Activated CD4-positive, alpha-beta T cell treated with anti-CD3 and anti-CD28 coated beads for 4 hours (primary cell): ENCODE measurements around the gene HEPHL1.
"Not testable (repeated sequence)": the region's sequence is repeated elsewhere in the genome, so short reads cannot be mapped to it uniquely, and the experiment has no call there.

ENCODE experiments used
- DNase-seq, 2 donors: peaks; one replicate each; pipeline ENCODE4 v3.0.0-alpha.2; 2020

HEPHL1 gene, protein sequence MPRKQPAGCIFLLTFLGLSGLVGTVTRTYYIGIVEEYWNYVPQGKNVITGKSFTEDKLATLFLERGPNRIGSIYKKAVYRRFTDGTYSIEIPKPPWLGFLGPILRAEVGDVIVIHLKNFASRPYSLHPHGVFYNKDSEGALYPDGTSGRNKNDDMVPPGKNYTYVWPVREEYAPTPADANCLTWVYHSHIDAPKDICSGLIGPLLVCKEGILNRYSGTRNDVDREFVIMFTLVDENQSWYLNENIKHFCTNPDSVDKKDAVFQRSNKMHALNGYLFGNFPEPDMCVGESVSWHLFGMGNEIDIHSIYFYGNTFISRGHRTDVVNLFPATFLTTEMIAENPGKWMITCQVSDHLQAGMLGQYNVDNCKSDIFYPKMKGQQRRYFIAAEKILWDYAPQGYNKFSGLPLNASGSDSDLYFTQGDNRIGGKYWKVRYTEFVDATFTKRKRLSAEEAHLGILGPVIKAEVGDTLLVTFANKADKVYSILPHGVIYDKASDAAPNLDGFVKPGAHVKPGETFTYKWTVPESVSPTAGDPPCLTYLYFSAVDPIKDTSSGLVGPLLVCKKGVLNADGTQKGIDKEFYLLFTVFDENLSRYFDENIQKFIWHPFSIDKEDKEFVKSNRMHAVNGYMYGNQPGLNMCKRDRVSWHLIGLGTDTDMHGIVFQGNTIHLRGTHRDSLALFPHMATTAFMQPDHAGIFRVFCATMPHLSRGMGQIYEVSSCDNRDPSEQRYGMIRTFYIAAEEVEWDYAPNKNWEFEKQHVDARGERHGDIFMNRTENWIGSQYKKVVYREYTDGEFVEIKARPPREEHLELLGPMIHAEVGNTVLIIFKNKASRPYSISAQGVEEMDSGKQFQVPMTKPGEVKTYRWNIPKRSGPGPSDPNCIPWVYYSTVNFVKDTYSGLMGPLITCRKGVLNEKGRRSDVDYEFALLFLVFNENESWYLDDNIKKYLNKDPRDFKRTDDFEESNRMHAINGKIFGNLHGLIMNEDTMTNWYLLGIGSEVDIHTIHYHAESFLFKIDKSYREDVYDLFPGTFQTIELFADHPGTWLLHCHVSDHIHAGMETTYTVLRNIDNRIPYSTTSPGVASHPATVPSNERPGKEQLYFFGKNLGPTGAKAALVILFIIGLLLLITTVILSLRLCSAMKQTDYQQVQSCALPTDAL

DNA sequence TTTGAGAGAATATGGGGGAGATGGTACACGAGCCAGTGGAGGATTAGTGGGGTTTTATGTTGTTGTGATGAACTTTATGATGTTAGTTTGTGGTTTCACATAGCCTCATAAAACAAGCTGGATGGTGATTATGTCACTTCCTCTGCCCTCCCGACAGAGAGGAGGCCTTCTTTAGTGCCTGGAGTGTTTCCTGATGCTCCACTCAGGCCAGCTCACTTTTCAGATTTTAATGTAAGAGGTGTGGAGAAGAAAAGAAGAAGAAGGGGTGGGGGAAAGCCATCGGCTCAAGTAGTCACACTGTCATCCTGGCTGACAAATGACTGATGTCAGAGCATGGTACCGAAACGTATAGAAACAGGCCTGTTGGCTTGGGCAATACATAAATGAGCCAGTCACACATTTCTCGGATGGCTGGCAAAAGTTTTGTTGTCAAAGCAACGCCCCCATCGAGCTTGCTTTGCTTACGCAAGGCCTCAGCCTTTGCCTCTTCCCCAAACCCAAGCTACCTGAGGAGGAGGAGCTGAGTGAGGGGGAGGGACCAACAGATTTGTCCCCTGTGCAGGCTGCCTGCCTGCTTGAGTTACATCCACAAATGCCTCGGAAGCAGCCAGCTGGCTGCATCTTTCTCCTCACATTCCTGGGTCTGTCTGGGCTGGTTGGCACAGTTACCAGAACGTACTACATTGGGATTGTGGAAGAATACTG lies at the start of gene HEPHL1:
Gene HEPHL1 (plus strand): TSS at position 578 of the 705 bp plus-strand sequence. CDS start 15 bp downstream, at position 593.
- no peak for DNase-seq

DNA sequence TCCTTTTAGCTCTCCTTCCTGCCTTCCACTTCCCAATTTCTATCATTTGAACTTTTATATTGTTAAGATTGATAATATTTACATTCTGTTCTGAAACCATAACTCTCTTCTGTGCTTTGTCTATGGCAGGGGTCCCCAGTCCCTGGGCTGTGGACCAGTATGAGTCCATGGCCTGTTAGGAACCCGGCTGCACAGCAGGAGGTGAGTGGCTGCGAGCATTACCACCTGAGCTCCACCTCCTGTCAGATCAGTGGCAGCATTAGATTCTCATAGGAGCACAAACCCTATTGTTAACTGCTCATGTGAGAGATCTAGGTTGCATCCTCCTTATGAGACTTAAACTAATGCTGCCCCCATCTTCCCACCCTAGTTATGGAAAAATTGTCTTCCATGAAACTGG lies 48.4 kb upstream of the HEPHL1 start:
- DNase-seq, result no peak

DNA sequence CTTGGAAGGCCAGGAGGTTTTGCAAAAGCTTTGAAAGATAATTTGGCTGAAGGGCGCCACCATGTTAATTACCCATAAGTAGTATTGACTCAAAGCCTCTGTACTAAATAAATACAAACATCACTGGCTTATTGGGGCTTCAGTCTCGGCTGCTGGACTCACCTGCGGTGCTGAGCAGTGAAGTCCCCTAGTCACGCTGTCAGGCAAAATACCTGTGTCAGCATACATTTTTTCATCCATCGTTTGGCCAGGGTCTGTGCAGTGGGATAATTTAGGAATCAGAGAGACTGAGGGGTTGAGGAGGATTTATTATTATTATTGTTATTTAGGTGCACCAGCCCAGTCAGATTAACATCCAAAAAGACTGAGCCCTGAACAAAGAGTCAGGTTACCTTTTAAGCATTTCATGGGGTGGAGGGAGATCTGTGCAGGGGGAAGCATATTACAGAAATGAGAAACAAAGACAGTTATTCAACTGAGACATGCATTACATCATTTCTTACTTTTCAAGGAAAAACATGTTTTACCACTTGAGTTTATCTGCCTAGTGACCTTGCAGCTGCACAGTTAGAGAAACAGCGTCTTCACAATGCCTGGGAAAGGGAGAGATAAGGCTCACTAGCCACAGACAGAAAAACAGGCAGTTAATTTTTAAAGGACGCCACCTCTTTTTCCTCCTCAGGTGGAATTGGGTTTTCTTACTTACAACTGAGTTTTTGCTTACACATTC lies 47.7 kb upstream of the HEPHL1 start:
- DNase-seq, result not testable (repeated sequence)

DNA sequence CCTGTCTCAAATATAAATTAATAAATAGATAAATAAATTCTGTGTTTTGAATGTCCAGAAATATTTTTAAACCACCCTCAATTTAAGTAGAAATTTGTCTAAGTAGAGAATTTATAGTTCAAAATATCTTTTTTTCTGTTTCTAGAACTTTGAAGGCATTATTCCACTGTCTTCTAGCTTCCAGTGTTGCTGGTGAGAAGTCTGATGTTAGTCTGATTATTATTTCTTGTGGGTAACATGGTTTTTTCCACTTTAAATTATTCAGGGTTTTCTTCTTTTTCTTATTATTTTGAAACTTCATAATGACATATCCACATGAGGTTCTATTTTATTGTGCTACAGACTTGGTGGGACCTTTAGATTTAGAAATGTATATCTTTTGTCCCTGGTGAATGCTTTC lies 46.4 kb upstream of the HEPHL1 start:
- DNase-seq, result no peak

DNA sequence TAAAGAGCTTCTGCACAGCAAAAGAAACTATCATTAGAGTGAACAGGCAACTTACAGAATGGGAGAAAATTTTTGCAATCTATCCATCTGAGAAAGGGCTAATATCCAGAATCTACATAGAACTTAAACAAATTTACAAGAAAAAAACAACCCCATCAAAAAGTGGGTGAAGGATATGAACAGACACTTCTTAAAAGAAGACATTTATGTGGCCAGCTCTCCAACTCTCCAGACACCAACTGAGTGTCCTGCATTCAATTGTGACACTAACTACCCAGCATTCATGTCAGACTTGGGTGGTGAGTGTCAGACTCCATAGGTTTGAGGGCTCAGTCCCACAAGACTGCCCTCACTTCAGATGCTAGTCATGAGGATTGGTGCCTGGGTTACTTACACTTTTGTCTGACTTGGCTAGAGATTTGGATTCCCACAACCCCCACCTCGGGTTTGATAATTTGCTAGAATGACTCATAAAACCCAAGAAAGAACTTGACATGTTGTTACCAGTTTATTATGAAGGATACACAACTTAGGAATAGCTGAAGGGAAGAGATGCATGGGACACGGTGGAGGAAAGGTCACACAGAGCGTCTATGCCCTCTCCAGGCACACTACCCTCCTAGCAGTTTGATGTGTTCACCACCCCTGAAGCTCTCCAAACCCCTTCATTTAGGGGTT lies 44.4 kb upstream of the HEPHL1 start:
- DNase-seq, result not testable (repeated sequence)

DNA sequence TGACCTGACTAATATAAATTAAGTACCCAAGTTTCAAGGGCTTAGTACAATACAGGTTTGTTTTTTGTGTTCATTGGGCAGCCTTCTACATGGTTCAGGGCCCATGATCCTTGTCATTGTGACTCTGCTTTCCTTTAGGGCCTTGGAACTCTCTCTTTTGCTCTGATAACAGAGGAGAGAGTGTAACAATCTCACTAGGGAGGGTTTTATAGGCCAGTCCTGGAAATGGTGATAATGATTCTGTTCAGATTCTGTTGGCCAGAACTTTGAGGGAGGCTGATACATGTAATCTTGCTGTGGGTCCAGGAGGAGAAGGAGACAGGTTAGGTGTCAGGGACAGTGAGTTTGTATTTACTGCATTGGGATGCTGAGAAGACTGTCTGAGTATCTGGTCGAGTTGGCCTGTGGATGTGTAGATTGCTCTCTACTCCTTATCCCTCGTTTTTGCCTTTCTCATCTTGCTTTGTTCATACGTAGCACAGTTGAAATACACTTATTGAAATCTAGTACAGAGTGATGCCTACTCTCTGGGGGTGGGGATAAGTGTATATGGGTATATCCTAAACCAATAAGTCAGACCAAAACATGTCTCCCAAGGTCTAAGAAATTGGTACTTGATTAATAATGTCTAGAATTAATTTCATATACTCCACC lies 37.5 kb upstream of the HEPHL1 start:
- DNase-seq, result no peak

DNA sequence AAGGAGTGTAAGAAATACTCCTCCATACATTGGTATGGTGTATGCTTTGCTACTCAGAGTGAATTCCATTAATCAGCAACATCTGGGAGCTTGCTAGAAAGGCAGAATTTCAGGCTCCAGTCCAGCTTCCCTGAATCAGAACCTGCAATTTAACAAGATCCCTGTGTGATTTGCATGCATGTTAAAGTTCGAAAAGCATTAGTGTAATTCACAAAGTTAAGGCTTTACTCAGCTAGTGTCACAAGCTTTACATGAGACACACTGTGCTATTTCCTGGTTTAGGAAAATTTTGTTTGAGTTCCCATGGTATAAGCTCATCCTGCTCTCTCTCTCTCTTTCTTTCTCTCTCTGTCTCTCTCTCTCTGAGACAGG lies 37.0 kb upstream of the HEPHL1 start:
- DNase-seq, result no peak

DNA sequence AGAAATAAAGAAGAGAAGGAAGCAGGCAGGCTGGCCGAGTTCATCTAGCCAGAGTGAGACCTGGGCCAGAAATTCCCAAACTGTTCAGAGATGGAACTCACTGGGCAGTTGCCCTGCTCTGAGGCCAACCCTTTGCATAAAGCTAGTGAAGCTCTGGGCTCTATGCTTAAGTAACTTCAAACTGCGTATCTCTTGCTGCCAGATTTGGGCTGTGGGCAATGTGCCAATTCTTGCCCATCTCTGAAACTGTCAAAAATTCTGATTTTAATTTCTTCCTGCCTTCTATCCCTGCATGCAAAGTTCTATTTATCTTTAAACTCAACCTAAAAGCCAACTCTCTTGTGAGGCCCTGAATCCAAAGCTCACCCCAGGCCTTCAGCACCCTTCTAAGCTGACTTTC lies 36.2 kb upstream of the HEPHL1 start:
- DNase-seq, result no peak

DNA sequence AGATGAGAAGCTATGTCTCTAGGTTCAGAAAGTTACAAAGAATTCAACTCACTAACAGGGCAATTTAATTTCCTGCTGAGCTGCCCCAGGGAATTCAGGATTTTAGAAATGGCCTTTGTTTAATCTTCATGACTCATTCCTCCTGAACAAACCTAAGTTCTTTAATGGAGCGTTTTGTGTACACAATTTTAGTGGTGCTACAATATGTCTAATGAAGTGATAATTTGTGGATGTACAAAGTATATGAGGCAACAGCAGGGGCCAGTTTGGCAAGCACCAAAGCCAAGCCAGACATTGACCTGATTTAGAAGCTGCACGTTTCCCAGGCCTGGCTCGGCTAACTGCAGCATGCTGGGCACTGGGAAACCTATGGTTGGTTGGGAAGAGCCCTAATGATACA lies 34.4 kb upstream of the HEPHL1 start:
- no peak for DNase-seq

DNA sequence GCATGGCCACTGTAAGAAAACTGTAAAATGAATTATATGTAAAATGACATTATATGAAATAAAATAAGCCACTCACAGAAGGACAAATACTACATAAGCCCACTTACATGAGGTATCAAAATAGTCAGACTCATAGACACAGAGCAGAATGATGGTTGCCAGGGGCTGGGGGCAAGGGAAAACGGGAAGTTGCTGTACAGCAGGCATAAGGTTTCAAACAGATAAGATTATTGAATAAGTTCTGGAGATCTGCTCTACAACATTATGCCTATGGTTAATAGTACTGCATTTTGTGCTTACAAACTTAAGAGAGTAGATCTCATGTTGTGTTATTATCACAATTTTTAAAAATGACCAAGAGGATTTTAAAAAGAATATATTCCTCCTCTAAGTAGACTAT lies 32.7 kb upstream of the HEPHL1 start:
- DNase-seq, result no peak

DNA sequence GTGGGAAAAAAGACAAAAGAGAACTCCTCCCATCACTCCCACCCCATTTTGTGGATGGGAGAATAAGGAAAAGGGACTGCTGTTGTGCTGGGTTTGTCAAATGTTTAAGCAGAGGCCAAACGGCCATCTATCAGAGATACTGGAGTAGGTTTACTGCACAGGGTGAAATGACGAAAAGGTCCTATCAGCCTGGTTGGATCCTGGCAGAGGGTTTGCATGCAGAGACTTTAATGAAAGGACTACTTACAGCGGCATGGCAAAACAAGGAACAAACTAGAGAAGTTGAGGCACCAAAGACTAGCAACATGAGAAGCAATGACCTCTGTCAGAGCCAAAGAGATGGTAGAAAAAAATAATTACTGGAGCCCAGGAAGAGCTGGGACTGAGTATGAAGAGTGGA lies 32.2 kb upstream of the HEPHL1 start:
- no peak for DNase-seq

DNA sequence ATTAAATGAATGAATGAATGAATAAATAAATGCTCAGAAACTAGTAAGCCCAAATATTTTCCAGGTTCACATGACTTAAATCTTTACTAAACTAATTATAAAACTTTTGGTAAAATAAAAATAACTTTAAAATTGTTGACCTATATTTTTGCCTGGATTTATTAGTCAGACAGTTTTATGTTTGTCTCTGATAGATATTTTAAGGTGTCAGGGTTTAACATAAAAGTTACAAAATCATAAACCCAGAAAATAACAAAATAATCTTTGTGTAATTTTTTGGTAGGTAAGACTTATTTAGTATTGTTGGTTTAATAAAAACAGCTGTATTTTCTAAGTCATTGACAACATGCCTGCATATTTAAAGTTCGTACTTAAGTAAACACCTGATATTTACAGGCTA lies 27.4 kb upstream of the HEPHL1 start:
- DNase-seq, result no peak

DNA sequence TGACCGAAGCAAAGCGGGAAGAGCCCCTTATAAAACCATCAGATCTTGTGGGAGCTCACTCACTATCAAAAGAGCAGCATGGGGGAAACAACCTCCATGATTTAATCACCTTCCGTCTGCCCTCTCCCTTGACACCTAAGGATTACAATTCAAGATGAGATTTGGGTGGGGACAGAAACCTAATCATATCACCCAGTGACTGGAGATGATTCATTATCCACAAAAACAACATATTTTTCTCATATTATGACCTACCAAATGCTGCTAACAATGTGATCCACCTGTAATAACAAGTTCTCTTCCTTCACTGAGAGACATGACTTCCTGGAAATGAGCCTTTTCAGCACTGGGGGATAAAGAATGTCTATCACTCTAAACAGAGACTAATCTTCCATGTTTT lies 23.4 kb upstream of the HEPHL1 start:
- no peak for DNase-seq

DNA sequence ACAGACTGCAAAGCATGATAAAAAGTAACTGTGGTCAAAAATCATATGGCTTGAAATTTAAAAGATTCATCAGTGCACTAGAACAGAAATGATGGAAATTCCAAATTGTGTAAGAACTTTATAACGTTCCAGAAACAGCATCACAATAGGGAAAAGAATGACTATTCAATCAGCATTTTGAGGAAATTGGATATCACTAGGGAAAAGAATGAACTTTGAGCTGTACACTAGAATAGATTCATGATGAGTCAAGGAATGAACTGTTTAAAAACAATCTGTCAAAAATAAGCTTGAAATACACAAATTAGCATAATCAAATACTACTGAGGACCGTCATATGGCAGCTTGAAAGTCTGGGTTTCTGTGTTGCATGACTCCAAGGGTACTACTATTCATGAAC lies 20.5 kb upstream of the HEPHL1 start:
- no peak for DNase-seq

DNA sequence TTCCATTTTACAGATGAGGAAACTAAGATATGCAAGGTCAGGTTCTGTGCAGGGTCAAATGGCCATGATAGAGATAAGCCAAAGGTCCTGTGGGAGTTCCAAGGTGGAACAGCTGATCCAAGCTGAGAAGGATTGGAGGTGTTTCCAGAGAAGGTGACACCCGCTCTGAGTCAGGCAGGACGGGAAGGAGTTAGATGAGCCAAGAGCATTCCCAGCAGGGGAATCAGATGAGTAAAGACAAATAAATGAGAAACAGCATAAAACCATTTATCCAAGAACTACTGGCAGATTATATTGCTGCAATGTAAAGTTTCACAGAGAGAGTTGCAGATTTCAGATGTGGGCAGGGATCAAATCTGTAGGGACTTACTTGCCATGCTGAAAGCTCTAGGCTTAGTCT lies 18.9 kb upstream of the HEPHL1 start:
- no peak for DNase-seq

DNA sequence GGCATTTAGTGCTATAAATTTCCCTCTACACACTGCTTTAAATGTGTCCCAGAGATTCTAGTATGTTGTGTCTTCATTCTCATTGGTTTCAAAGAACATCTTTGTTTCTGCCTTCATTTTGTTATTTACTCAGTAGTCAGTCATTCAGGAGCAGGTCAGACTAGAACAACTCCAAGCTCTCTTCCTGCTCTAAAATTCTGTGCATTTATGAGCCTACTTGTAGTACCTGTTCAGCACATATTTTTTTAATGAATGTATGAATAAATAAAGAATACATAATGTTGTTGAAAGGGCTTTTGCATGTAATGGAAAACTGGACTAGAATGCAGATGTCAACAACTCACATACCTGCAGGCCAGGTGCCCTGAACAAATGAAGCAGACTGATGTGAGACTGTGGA lies 13.7 kb upstream of the HEPHL1 start:
- DNase-seq, result no peak

DNA sequence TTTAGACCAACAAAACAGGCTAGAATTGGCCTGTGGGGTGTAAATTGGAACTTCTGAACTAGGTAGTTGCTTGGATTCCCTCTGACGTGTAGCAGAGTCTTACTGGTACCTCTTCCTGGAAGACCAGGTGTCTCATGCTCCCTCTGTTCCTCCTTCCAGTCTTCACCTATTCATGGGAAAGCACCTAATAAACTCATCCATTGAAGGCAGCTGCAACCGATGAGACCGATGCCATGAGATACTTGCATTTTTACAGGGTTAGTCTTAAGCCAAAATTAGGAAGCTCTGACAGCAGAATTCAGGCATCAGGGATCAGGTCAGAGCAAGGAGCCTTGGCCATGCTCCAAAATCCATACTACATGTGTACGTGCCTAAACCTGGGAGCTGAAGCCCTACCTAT lies 13.2 kb upstream of the HEPHL1 start:
- DNase-seq, result no peak

DNA sequence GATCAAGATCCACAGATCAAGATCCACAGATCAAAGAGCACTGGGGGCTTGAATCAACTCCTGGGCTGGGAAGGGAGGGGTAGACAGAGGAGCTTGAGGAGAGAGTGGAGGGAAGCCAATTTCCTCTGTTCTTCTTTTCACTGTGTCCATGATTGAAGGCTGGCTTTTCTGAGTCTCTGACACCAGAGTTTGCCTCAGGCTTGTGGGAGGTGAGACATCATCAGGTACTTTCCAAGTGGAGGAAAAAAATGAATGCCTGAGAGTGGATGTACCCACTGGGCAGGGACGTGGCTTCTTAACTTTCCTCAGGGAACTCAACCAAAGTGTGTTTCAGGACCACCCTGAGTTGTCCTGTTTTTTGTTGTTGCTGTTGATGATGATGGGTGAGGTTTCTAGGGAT lies 11.0 kb upstream of the HEPHL1 start:
- DNase-seq, result no peak

DNA sequence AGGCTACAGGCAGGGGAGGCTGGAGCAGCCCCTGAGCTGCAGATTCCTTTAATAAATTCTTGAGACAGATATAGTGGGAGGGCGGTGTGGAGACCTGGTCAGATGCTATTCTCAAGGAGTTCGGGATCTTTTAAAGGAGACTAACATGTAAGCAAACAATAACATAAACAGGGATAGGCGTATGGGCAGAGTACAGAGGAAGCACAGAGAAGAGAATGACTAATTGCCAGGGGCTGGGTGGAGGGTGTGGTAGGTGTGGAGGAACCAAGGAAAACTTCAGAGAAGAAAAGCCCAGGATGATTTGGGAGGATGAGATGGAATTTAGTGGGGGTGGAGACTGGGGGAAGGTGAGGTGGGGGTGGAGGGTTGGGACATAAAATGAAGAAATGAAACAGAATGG lies 9.7 kb upstream of the HEPHL1 start:
- no peak for DNase-seq

DNA sequence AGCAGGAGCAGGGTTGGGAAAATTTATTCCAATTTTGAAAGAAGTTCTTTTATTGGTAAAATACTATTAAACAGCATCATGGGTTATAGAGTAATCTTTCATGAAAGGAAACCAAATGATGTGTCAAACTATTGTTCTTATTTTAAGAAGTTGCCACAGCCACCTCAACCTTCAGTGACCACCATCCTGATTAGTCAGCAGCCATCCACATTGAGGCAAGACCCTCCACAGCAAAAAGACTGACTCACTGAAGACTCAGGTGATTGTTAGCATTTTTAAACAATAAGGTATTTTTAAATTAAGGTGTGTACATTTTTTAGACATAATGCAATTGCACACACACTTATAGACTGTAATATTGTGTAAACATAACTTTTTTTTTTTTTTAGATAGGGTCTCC lies 3.7 kb upstream of the HEPHL1 start:
- no peak for DNase-seq

DNA sequence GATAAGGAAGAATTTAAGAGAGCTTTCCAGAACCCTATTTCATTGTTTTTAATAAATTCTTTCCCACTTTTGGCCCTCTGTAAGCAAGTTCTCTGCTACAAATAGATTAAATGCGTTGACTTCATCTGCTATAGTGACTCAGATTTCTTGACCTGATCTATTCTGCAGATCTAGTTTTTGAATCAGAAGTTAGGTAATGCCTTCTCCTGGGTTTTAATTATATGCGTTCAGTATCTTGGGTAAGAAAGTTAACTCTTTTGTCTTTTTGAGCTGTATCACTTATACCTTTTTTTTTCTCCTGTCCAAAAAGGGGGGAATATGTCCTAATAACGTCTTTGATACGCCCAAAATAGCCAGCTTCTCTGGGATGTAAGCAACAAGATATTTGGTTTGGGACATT lies 2.4 kb upstream of the HEPHL1 start:
- no peak for DNase-seq
